Gastrocnemius medialis (tissue), 4 donors: ENCODE results near the gene MFAP2. TPM values are rescaled to one million over a fixed set of nuclear protein-coding genes. Genes with fewer than 3 reads are reported as not detected.

Experiments
- ATAC-seq, 2 donors: fragments of 150-250 bp; one replicate each; pipeline ENCODE4 v1.9.1; 2016
- DNase-seq, 2 donors: peaks; one replicate each; pipeline ENCODE4 v3.0.0-alpha.2; 2019
- H3K27ac ChIP-seq, 4 donors: fragments of 200-600 bp; sonication (generic); 1 replicate in 1 of 4; 2 replicates in 3 of 4; pipeline ENCODE4 v1.5.1; 2016 to 2018; ENCODE audit warnings: mild to moderate bottlenecking in 2 of 4, moderate library complexity in 1 of 4
- H3K27me3 ChIP-seq, 3 donors: fragments of 200-600 bp; sonication (generic) in 2 of 3; 1 replicate in 1 of 3; 2 replicates in 2 of 3; pipeline versions ENCODE4 v1.5.1 to v1.6.0; 2016 to 2019; ENCODE audit warnings: mild to moderate bottlenecking in 1 of 3, moderate library complexity in 1 of 3
- H3K36me3 ChIP-seq, 2 donors: fragments of 200-600 bp; sonication (generic) in 1 of 2; one replicate each; pipeline ENCODE4 v1.5.1; 2017 to 2018
- H3K4me1 ChIP-seq, 2 donors: fragments of 200-600 bp; sonication (generic) in 1 of 2; one replicate each; pipeline ENCODE4 v1.5.1; 2016 to 2017; ENCODE audit warnings: mild to moderate bottlenecking in 2 of 2
- H3K4me3 ChIP-seq, 4 donors: fragments of 200-600 bp; sonication (generic) in 3 of 4; 1 replicate in 1 of 4; 2 replicates in 3 of 4; pipeline ENCODE4 v1.5.1; 2016 to 2019; ENCODE audit warnings: mild to moderate bottlenecking in 2 of 4
- H3K9me3 ChIP-seq, 3 donors: fragments of 200-600 bp; sonication (generic) in 2 of 3; 1 replicate in 1 of 3; 2 replicates in 2 of 3; pipeline ENCODE4 v1.5.1; 2016 to 2019
- CTCF ChIP-seq, 5 experiments: fragments of 450-650 bp in 3 of 5; fragments of 200-600 bp in 2 of 5; sonication (generic) in 2 of 5; IDR thresholded peaks in 4 of 5; conservative IDR thresholded peaks in 1 of 5; 1 replicate in 4 of 5; 2 replicates in 1 of 5; pipeline ENCODE4 v1.5.1; 2016 to 2019; ENCODE audit warnings: antibody characterized with exemption in 5 of 5, mild to moderate bottlenecking in 3 of 5, moderate library complexity in 3 of 5
- POLR2A ChIP-seq, 2 donors: fragments of 450-650 bp; IDR thresholded peaks; one replicate each; pipeline ENCODE4 v1.6.1; 2017; ENCODE audit warnings: antibody characterized with exemption in 2 of 2, mild to moderate bottlenecking in 2 of 2, moderate library complexity in 2 of 2
- in situ Hi-C, 4 donors: fragments of 200-750 bp; cut with MboI; loops; one replicate each; pipeline versions ENCODE4 v1.15.0 to v1.8.0; 2017; ENCODE audit warnings: low sequenced_read_pairs in 4 of 4
- intact Hi-C: fragments of 100-400 bp; cut with DNase I; formaldehyde crosslinking; loops from one replicate; pipeline ENCODE4 v1.15.1; 2023; ENCODE audit warnings: low total_unique reads
- total RNA-seq, 4 donors: library from RNA; depleted of rRNA; stranded (reverse); fragments of >200 nt; gene quantifications; one replicate each; pipeline versions ENCODE4 v1.1.0 to v1.2.3, GENCODE V29; 2016

Gene MFAP2
- total RNA-seq, 4 donors from 2014 or later = 0.34 to 1.8 (median 0.36) TPM; not detected in 1

GRCh38 chr1:17020502-17020901, 40.1 kb upstream of the MFAP2 start:
- DNase-seq (no peak), ATAC-seq (no peak)
- in situ Hi-C loops = no loop called here
- Histone ChIP-seq H3K4me3 (no peak overlapping the region), H3K36me3 (peaks cover 7 to 81% of the 10 kb centered on the region in 2 donors), H3K27ac (no peak overlapping the region), H3K4me1 (no peaks in the 10 kb centered on the region), H3K9me3 (no peaks in the 10 kb centered on the region), H3K27me3 (no peaks in the 10 kb centered on the region)
- no peak for TF ChIP-seq POLR2A (IDR thresholded peaks at IDR 0.05)
- no peak for TF ChIP-seq CTCF (IDR thresholded peaks at IDR 0.05 in 4 of 5, conservative IDR thresholded peaks at IDR 0.05 in 1 of 5)
- intact Hi-C loops = no loop called here

- intact Hi-C loops = no loop called here
- in situ Hi-C loops = no loop called here
These were observed 38.4 kb upstream of the MFAP2 start for GRCh38 chr1:17018849-17019248.

GRCh38 chr1:17017435-17017834, 37.0 kb upstream of the MFAP2 start:
- no peak overlapping the region for H3K27ac ChIP-seq
- no peak overlapping the region for H3K4me3 ChIP-seq
- peaks cover 0 to under 1% of the 10 kb centered on the region in 2 donors for H3K4me1 ChIP-seq
- no peak for ATAC-seq
- DNase-seq = no peak
- H3K27me3 ChIP-seq = no peaks in the 10 kb centered on the region
- in situ Hi-C loops (no loop called here), intact Hi-C loops (no loop called here)
- TF ChIP-seq CTCF (IDR thresholded peaks at IDR 0.05 in 4 of 5, conservative IDR thresholded peaks at IDR 0.05 in 1 of 5) (no peak), POLR2A (IDR thresholded peaks at IDR 0.05) (no peak)
- peaks cover 0 to 50% of the 10 kb centered on the region in 2 donors for H3K36me3 ChIP-seq
- no peaks in the 10 kb centered on the region for H3K9me3 ChIP-seq

More at GRCh38 chr1:17018849-17019248, 38.4 kb upstream of the MFAP2 start:
- DNase-seq (no peak), ATAC-seq (no peak)
- TF ChIP-seq CTCF (IDR thresholded peaks at IDR 0.05 in 4 of 5, conservative IDR thresholded peaks at IDR 0.05 in 1 of 5) (no peak), POLR2A (IDR thresholded peaks at IDR 0.05) (no peak)
- no peaks in the 10 kb centered on the region for H3K9me3 ChIP-seq
- no peak overlapping the region for H3K4me3 ChIP-seq
- H3K27me3 ChIP-seq = no peaks in the 10 kb centered on the region
- no peaks in the 10 kb centered on the region for H3K4me1 ChIP-seq
- no peak overlapping the region for H3K27ac ChIP-seq
- H3K36me3 ChIP-seq = peaks cover 0 to 65% of the 10 kb centered on the region in 2 donors

GRCh38 chr1:17016317-17016661, 35.9 kb upstream of the MFAP2 start:
- DNase-seq (no peak), ATAC-seq (no peak)
- H3K4me3 ChIP-seq = no peak overlapping the region
- no peaks in the 10 kb centered on the region for H3K27me3 ChIP-seq
- H3K9me3 ChIP-seq = no peaks in the 10 kb centered on the region
- in situ Hi-C loops (no loop called here), intact Hi-C loops (no loop called here)
- H3K4me1 ChIP-seq = peaks cover 0 to 4% of the 10 kb centered on the region in 2 donors
- H3K36me3 ChIP-seq = peaks cover 0 to 39% of the 10 kb centered on the region in 2 donors
- TF ChIP-seq CTCF (IDR thresholded peaks at IDR 0.05 in 4 of 5, conservative IDR thresholded peaks at IDR 0.05 in 1 of 5) (no peak), POLR2A (IDR thresholded peaks at IDR 0.05) (no peak)
- no peak overlapping the region for H3K27ac ChIP-seq
